GM15510 (cell line): ENCODE data around the gene PIK3CB.

Experiments
- POLR2A ChIP-seq: IDR thresholded peaks from 3 replicates; pipeline ENCODE4 v1.6.1; 2011; ENCODE audit warnings: borderline replicate concordance; ENCODE audit not compliant: insufficient read length; ENCODE audit errors: extremely low read depth

The PIK3CB gene

DNA sequence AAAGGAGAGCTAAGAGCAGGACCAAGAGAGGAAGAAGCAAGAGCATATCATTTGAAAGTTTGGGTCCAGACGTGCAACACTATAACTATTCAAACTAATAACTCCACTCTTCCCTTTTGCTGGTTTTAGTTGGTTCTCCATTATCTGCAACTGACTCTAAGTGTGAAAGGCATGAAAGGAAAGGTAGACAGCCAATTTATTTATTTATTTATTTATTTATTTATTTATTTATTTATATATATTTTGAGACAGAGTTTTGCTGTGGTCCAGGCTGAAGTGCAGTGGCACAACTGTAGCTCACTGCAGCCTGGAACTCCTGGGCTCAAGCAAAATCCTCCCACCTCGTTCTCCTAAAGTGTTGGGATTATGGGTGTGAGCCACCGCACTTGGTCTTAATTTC lies 22.1 kb upstream of the PIK3CB start:
- no peak for TF ChIP-seq POLR2A

GRCh38 chr3:138854940-138855339 lies 20.2 kb upstream of the PIK3CB start:
- no peak for TF ChIP-seq POLR2A

DNA sequence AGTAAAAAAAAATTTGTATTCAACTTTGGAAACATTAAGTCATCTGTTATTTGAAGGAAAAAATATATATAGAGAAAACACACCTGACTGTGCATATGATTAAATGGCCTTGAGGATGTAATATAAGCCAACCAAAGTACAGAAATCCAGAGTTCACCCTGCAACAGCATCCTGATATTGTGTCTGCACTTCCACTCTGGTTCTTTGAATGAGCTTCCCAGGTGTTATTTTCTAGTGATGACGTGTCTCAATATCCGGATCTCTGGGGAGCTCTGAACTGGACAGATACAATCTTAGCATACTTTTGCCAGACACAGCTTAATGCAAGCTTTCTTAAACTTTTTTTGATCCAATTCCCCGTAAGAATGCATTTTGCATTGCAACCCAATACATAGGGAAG lies 19.5 kb upstream of the PIK3CB start:
- TF ChIP-seq POLR2A, result no peak

- TF ChIP-seq POLR2A, result no peak
Observed at GRCh38 chr3:138850151-138850550, 15.4 kb upstream of the PIK3CB start.

- no peak for TF ChIP-seq POLR2A
Observed at GRCh38 chr3:138849222-138849940, 14.7 kb upstream of the PIK3CB start.

GRCh38 chr3:138848696-138849095 lies 14.0 kb upstream of the PIK3CB start:
- no peak for TF ChIP-seq POLR2A

- TF ChIP-seq POLR2A, result no peak
Observed at GRCh38 chr3:138846262-138846791, 11.6 kb upstream of the PIK3CB start.

DNA sequence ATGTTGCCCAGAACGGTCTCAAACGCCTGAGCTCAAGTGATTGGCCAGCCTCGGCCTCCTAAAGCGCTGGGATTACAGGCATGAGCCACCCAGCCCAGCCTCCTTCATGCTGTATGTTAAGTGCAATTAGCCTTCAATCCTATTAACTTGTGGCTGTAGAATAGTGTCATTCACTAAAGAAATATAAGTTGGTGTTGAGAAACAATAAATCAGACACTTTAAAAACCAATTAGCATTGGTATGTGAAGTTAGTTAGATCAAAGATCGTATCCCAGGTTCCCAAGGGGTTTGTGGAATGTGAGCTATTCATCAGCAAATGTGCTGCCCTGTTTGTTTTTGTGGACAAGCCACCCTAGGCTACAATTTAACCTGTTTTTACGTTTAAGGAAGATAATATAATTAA lies 11.0 kb upstream of the PIK3CB start:
- no peak for TF ChIP-seq POLR2A

DNA sequence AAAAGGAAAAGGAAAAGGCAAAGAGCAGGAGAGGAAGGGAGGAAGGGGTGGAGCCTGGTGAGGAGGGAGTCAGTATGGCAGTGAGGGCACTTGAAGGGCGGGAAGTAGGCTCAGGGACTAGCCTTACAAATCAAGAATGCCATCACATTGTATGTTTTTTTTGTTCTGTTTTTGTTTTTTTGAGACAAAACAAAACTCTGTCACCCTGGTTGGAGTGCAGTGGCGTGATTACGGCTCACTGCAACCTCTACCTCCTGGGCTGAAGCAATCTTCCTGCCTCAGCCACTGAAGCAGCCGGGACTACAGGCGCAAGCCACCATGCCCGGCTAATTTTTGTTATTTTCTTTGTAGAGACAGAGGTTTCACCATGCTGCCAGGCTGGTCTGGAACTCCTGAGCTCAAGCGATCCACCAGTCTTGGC lies 10.5 kb upstream of the PIK3CB start:
- no peak for TF ChIP-seq POLR2A

GRCh38 chr3:138842483-138843188 lies 7.9 kb upstream of the PIK3CB start:
- no peak for TF ChIP-seq POLR2A

GRCh38 chr3:138835397-138835757 lies 649 bp upstream of the PIK3CB start:
- TF ChIP-seq POLR2A, result no peak

DNA sequence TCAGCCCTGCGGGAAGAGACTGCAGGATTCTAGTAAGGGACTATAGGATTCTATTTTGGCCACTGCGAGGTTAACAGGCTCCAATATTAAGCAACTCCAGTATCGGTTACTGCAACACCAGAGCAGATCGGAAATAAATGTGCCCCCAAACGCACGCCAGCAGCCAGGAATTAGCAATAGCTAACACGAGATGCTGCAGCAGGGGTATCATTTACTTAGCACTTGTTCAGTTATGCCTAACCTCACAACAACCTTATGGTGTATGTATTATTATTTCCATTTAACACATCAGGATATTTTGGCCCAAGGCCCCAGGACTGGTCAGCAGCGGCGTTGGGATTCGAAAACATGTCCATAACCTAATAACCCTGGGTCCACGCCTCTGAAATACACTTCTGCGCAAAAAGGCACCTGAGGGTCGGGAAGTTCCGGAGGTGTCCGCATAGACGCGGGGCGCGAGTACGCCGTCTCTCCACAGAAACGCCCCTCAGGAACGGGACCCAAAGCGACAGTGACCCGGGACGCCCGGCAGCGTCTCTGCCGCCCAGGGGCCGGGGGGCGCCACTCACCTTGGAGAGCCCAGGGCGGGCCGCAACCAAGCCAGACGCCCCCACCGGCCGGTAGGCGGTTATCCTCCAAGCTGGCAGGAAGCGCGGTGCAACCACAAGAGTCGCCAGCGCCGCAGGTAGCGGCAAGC lies 681 bp downstream of the PIK3CB start:
- TF ChIP-seq POLR2A, result no peak

- TF ChIP-seq POLR2A, result no peak
Observed at GRCh38 chr3:138829886-138830510, 4.7 kb downstream of the PIK3CB start.

DNA sequence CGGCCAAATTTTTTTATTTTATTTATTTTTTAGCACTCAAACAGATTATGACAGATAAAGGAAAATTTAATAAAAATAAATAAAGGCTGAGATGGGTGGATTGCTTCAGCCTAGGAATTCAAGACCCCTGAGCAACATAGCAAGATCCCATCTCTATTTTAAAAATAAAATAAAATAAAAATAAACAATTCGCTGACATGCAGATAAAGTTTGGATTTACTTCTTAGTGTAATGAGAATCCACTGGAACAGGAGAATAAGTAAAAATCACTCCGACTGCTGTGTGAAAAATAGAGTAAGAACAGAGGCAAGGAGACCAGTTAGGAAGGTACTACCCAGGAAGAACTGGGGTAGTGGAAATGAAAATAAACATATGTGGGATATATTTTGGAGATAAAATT lies 5.6 kb downstream of the PIK3CB start:
- TF ChIP-seq POLR2A, result no peak

DNA sequence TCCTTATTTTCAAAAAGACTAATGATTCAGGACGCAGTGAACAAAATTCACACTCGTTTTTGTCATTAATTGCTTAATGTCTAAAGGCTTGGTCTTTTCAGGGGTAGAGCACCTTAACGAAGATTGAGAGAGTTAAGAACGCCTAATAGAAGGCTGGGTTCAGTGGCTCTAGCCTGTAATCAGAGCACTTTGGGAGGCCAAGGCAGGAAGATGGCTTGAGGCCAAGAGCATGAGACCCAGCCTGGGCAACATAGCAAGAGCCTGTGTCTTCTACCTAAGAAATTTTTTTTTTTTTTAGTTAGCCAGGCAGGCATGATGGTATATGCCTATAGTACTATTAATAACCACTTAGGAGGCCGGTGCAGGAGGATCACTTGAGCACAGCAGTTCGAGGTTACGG lies 7.5 kb downstream of the PIK3CB start:
- no peak for TF ChIP-seq POLR2A

DNA sequence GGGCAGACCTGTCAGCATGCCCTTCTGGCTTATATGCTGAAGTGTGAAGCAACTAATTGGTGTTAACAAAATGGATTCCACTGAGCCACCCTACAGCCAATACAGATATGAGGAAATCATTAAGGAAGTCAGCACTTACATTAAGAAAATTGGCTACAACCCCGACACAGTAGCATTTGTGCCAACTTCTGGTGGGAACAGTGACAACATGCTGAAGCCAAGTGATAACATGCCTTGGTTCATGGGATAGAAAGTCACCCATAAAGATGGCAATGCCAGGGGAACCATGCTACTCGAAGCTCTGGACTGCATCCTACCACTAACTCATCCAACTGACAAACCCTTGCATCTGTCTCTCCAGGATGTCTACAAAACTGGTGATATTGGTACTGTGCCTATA lies 9.4 kb downstream of the PIK3CB start:
- TF ChIP-seq POLR2A, result no peak

DNA sequence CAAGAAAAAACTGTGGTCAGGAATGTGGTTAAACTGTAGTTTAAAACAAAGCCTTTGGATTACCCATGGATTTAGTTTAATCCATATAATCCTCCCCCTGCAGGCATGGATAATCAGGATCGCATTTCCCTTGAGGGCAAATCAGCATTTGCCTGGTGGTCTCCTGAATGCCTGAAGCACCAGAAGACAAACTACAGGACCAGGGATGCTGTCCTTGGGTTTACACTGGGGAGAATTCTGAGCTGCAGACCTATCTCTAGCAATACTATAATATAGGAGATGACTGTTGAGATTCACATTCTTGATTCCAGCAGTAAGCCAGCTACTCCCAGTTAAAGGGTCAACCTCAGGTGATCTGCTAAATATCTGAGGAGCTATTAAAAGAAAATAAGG lies 10.6 kb downstream of the PIK3CB start:
- no peak for TF ChIP-seq POLR2A
